HG02943 (cell line): ENCODE data around the gene ARHGAP26.
"Not testable (repeated sequence)": the region's sequence is repeated elsewhere in the genome, so short reads cannot be mapped to it uniquely, and the experiment has no call there.

ENCODE experiments used
- ATAC-seq: cut with Tn5 transposase; IDR thresholded peaks from one replicate; pipeline ENCODE4 v1.9.1; 2021; ENCODE audit warnings: mild to moderate bottlenecking, low read depth, moderate library complexity; ENCODE audit not compliant: unreplicated experiment

The ARHGAP26 gene

DNA sequence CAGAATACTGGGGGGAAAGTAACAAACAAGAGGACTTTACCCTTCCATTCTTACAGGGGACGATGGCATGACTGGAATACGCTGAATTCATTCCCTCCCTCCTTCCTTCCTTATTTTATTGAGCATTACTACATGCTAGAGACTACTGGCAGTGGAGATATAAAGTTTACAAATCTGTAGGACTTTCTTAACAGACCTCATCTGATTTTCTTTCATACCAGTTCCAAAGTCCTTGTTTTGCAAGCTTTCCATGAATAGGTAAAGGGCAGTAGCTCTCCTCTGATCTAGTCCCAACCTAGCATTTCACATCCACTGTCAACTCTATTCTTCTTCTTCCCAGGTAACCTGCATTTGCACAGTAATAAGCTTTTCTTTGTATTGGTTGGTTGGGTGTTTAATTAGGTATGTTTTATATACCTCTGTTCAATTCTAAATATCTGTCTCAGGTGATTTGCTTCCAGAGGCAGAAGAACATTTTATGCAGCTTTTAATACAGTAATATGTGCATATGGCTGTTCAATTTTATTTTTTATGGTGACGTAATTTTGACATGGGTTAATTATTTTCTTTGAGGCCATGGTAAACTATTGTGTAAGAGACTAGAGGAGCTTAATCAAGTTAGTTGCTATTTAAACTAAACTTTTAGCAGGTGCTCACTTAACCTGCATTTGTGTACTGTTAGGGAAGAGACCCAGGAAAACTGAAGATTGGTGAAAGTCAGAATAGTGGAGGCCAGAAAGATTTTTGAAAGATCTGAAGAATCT, 150.9 kb downstream of the ARHGAP26 start:
- no peak for ATAC-seq

- peak; percentile 59 for ATAC-seq
Measured at GRCh38 chr5:142922223-142922952, 152.2 kb downstream of the ARHGAP26 start.

GRCh38 chr5:142924135-142924883, 154.1 kb downstream of the ARHGAP26 start:
- ATAC-seq, result no peak

DNA sequence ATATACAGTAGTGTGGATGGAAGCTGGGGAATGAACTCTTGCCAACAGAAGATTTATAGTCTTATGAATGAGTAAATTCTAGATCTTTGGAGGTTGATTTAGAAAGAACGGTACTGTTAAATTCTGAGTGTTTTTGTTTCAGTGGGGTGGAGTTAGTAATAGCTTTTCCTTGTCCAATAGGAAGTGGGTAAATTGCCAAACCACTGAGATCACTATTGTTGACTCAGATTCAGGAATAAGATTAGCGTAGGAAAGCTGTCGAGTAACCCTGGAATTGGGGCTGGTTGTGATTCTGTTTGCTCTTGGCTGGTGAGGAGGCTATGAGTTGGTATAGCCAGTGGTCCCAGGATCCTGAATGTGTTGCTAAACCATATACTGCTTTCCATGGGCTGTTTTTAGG, 155.6 kb downstream of the ARHGAP26 start:
- no peak for ATAC-seq

- no peak for ATAC-seq
Measured at GRCh38 chr5:142926549-142926948, 156.4 kb downstream of the ARHGAP26 start.

- not testable (repeated sequence) for ATAC-seq
Measured at GRCh38 chr5:142928999-142929398, 158.8 kb downstream of the ARHGAP26 start.

DNA sequence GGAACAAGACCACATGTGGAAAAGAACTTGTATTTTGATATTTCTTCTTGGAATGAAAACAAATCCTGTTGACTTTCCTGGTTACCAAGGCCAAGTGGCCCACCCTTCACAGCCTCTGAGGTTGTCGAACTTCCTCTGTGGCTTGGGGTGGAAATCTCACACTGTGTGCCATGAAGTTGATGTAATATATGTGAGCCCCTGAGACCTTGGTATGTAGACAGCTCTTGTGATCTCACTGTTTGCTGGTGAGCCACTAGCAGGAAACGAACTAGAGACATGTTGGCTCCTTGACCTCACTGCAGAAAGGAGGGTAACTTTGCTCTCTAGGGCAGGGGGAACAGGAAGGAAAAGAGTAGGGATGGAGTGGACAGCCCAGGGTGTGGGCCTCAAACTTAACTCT, 159.4 kb downstream of the ARHGAP26 start:
- ATAC-seq, result no peak

DNA sequence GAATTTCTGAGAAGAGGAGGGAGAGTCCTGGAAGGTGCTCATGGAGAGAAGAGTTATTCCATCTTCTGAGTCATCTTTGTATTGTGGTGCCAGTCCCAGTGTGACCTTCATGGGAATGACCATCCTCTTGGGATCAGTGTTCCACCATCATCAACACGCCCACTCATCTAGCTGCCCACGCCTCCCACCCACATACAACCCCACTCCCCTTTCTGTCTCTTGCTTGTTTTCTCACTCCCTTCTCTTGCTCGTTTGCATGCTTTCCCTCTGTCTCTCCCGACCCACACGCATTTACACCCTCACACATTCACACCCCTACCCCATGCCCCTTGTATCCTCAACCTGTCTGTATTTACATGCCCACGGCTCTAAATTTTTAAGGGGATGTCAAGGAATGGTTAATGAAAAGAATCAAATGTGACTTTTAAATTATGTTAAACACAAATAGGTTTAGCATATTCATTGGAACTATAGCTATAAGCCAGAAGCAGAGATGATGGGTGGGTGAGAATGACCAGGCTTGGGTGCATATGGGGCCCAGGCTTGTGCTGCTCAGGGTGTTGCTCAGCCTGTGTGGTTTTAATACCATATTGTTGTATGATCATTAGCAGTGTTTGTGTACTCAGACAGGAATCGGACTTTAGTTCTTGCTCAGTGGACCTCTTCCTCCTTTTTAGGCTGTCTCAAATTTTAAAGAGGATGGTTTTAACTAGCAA, 160.4 kb downstream of the ARHGAP26 start:
- no peak for ATAC-seq

DNA sequence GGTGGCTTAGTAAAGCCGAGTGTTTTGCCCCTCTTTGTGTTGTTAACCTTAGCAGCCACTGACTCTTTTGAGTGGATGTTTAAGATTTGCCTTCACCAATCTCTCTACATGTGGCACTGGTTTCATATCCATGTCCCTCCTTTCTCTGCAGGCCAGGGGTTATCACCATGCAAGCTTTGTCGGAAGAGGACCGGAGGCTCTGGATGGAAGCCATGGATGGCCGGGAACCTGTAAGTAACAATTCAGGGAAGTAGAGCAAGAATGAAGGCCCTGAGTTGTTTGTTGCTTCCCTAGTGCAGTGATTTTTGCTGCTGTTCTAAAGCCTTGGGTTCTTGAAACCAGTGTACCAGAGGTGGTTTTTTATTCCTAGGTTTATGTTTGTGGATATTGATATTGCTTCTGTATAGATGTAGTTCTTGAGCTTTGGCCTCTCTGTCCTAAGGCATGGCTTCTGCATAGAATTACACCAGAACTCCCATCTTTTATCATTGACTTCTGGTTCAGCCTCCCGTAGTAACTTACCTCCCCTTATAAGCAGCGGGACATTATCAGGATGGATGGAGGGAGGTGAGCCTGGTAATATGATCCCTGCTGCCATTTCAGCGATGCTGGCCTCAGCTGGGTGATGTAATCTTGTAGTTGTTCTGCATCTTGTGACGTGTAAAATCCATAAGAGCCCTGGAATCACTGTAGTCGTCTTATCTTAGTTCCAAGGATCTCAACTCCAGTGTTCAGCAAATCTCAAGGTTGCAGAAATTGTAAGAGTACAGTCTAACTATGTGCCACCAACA, 161.9 kb downstream of the ARHGAP26 start:
- no peak for ATAC-seq

- ATAC-seq, result no peak
Measured at GRCh38 chr5:142934051-142934762, 164.0 kb downstream of the ARHGAP26 start.

GRCh38 chr5:142935014-142935413, 164.8 kb downstream of the ARHGAP26 start:
- no peak for ATAC-seq

DNA sequence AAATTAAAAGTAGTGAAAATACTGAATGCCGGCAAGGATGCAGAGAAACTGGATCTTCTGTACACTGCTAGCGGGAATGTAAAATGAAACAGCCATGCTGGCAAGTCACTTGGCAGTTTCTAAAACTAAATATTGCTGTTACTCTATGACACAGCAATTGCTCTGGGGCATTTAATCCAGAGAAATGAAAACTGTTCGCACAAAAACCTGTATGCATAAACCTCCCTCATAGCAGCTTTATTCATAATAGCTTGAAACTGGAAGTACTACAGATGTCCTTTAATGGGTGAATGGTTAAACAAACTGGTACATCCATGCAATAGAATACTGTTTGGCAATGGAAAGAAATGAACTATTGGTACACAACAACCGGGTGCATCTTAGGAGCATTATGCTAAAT, 167.2 kb downstream of the ARHGAP26 start:
- no peak for ATAC-seq

DNA sequence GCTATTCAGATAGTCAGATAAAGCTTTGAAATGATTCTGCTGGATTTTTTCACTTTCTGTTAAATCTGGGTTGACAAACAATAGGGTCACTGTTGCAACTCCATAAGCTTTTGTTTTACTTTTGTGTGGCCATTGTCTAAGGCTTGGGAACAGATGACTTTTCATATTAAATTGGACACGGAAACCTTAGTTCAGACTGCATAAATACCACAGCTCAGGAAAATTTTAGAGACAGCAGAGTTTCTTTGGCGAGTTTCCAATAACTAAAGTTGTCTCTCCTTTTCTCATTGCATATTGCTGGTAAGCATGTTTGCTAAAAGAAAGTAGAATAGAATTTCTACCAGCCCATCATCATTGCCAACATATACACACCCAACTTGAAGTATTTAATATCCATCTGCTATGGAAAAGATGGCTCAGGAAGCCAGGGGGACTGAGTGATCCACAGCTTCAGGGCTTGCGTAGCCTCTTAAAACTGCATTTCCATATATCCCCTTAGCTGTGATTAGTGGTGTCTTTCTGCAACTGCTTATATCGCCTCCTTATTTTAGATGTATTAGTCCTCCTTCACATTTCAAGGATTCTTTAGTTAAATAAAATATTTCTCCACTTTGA, 168.2 kb downstream of the ARHGAP26 start:
- no peak for ATAC-seq

DNA sequence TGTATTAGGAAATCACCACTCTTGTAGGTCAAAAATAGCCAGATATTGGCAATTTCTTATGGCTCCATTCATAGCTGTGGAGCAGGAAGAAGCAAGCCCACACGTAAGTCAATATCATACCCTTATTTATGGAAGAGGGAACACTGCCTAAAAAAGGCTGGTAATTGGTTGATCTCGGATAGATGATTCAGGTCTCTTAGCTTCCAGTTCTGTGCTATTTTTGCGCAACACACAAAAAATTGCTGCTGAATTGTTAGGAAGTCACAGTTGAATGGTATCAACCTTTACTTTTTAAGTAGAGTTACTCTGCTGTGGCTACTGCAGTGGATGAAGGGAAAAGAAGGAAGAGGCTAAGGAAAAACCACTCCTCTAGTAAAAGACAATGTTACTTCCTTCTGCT, 168.8 kb downstream of the ARHGAP26 start:
- ATAC-seq, result no peak

DNA sequence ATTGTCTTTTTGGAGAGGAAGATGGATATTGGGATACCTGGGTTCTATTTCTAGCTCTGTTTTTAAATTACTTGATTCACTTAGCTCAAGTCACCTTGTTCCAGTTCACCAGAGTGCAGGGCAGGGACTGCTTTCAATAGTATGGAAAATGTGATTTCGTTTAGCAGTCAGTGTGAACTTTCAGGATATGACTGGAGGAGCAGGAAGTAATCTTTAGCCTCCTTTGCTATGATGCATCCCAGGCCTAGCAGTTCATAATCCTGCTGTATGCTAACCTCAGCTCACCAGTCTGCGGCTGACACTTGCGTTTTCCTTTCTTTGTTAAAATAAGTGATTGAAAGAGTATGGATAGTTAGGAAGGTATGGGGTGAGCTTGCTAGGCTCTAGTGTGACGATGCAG, 169.7 kb downstream of the ARHGAP26 start:
- ATAC-seq, result no peak

- ATAC-seq, result no peak
Measured at GRCh38 chr5:142941245-142941644, 171.1 kb downstream of the ARHGAP26 start.

DNA sequence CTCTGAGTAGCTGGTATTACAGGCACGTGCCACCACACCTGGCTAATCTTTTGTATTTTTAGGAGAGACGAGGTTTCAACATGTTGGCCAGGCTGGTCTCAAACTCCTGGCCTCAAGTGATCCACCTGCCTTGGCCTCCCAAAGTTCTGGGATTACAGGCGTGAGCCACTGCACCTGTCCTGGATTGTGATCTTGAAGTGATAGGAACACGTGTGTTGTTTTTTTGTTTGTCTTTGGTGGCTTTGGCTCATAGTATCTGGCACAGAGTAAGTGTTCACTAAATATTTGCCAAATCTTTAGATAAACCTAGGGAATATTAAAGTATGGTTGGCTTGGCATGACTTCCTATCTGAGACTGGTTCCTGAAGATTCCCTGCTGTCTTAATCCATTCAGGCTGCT, 172.7 kb downstream of the ARHGAP26 start:
- ATAC-seq, result no peak

GRCh38 chr5:142944140-142944539, 174.0 kb downstream of the ARHGAP26 start:
- ATAC-seq, result no peak

- ATAC-seq, result no peak
Measured at GRCh38 chr5:142945321-142945720, 175.1 kb downstream of the ARHGAP26 start.
